ENCODE results near the gene CTIF.

- TF ChIP-seq CTCF (conservative IDR thresholded peaks at IDR 0.05; ENCODE audit: low read length) (no peak), EZH2phosphoT487 (IDR thresholded peaks at IDR 0.05; ENCODE audit: borderline replicate concordance, low read depth, low read length) (no peak)
Measured at GRCh38 chr18:48657447-48658120, 118.8 kb downstream of the CTIF start.

Data from OCI-LY7 (cell line).